HUES48 (cell line): Measurements from ENCODE around the gene METTL25B.
A peak's percentile ranks its signal among the peaks of the same experiment; 100 is the strongest.

ENCODE experiments used
- H3K27ac ChIP-seq: one replicate; pipeline ENCODE4 v1.7.0; 2013; ENCODE audit warnings: low read depth, low read length, inconsistent platforms
- H3K27me3 ChIP-seq: 2 replicates; pipeline ENCODE4 v1.6.1; 2013; ENCODE audit warnings: mild to moderate bottlenecking, low read length; ENCODE audit not compliant: control insufficient read depth, insufficient read depth
- H3K36me3 ChIP-seq: 2 replicates; pipeline ENCODE4 v1.6.1; 2013; ENCODE audit warnings: low read length; ENCODE audit not compliant: control insufficient read depth, insufficient read depth
- H3K4me1 ChIP-seq: 2 replicates; pipeline ENCODE4 v1.6.1; 2013; ENCODE audit warnings: mild to moderate bottlenecking, low read length; ENCODE audit not compliant: control insufficient read depth, insufficient read depth
- H3K4me3 ChIP-seq: 2 replicates; pipeline ENCODE4 v1.5.1; 2013; ENCODE audit warnings: mild to moderate bottlenecking, low read depth, low read length
- H3K9ac ChIP-seq: 2 replicates; pipeline ENCODE4 v1.6.1; 2013; ENCODE audit warnings: mild to moderate bottlenecking, low read depth, low read length, moderate library complexity
- H3K9me3 ChIP-seq: 2 replicates; pipeline ENCODE4 v1.6.1; 2013; ENCODE audit warnings: low read length; ENCODE audit not compliant: control insufficient read depth, insufficient read depth

METTL25B gene

DNA sequence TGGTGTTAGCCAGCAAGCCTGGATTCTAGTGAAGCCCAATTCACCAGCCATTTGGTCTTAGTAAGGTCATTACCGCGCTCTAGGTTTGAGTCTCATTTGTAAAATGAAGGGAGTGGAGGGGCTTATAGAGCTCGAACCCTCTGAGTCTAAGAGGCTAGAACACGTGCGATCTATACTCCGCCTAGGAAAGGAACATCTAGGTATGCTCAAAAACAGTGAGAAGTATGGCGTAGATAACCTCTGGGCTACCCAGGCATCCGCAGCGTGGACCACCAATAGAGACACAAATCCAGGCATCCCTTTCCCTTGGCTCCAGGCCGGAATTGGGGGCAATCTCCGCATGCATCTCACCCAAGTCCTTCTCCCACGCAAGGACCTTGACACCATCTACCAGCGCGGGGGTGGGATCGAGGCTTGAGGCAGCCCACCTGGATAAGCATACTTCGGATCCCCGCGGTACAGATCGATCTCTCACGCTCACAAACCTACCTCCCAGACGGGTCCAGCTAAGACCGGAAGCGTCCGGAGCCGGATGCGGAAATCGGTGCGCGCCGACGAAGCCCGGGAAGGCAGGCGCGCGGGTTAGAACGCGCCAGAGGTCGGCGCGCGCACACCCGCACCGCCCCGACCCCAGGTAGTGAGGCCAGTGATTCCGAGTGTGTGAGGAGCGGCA, at the start of gene METTL25B:
Gene METTL25B (plus strand): TSS at position 544 of the 673 bp plus-strand sequence. CDS start 636 bp downstream, outside the sequence.
- peaks cover 24% of the 10 kb centered on the region for H3K4me1 ChIP-seq
- peaks cover 31% of the 10 kb centered on the region for H3K36me3 ChIP-seq

DNA sequence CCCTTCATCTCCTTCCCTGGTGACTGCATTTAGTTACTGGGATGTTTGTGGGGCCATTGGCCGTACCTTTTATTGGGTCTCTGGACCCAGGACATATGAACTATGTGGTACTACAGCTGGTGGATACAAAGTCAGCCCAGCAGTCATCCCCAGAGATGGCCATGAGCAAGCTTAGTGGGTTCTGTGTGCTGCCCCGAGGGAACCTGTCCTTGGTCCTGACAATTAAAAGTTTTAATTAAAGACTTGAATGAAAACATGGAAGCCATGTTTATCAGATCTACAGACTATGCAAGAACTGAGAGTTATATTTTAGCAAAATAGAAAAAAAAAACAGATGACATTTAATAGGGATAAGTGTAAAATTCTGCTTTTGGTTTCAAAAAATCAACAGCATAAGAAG, 48.2 kb upstream of the METTL25B start:
- H3K27me3 ChIP-seq = peaks cover 4% of the 10 kb centered on the region; the same call in 1 of the 2 replicates
- 0 out of 2 replicates have a peak, but pooled peaks cover under 1% of the 10 kb centered on the region for H3K36me3 ChIP-seq
- H3K4me3 ChIP-seq = no peak overlapping the region
- peaks cover 27% of the 10 kb centered on the region for H3K4me1 ChIP-seq
- H3K27ac ChIP-seq = no peak overlapping the region
- no peak overlapping the region for H3K9ac ChIP-seq
- H3K9me3 ChIP-seq = no peaks in the 10 kb centered on the region

More for the DNA sequence above, at the start of gene METTL25B:
- Histone ChIP-seq H3K27ac (peak within 1 kb of the TSS; percentile 79), H3K9me3 (no peaks in the 10 kb centered on the region), H3K4me3 (peak within 1 kb of the TSS; percentile 92), H3K27me3 (no peaks in the 10 kb centered on the region), H3K9ac (peak within 1 kb of the TSS; percentile 80)

- Histone ChIP-seq H3K4me3 (no peak overlapping the region), H3K27me3 (no peaks in the 10 kb centered on the region), H3K9me3 (no peaks in the 10 kb centered on the region), H3K9ac (no peak overlapping the region), H3K27ac (no peak overlapping the region), H3K4me1 (peaks cover 15% of the 10 kb centered on the region), H3K36me3 (no peaks in the 10 kb centered on the region)
These were observed 46.9 kb upstream of the METTL25B start for GRCh38 chr1:156681196-156681960.

- H3K9ac ChIP-seq = no peak overlapping the region
- no peaks in the 10 kb centered on the region for H3K9me3 ChIP-seq
- no peaks in the 10 kb centered on the region for H3K36me3 ChIP-seq
- no peak overlapping the region for H3K27ac ChIP-seq
- no peaks in the 10 kb centered on the region for H3K27me3 ChIP-seq
- H3K4me1 ChIP-seq = peaks cover 15% of the 10 kb centered on the region
- H3K4me3 ChIP-seq = no peak overlapping the region
These were observed 45.9 kb upstream of the METTL25B start for GRCh38 chr1:156682166-156682890.

DNA sequence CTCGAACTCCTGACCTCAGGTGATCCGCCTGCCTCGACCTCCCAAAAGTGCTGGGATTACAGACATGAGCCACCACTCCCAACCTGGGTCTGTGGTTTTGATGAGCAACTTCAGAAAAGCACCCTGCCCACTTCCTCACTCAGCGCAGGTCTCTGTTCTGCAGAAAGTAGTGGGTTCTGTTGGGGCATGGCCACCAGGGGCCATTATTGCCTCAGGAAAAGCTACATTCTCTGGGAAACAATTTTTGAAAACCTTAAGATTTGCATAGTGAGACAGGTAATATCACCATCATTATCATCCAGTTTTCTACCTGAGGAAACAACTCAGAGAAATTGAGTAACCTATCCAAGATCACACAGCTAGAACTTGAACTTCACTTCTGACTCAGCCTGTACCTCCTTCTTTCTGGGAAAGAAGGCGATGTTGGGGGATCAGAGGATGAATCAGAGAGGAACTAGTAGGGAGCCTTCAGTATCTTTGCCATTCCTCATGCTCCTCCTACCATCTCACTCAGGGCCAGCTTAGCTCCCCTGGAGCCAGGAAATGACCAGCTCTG, 44.0 kb upstream of the METTL25B start:
- Histone ChIP-seq H3K9ac (no peak overlapping the region), H3K27ac (no peak overlapping the region), H3K36me3 (no peaks in the 10 kb centered on the region), H3K4me1 (peaks cover 12% of the 10 kb centered on the region), H3K9me3 (no peaks in the 10 kb centered on the region), H3K27me3 (no peaks in the 10 kb centered on the region), H3K4me3 (no peak overlapping the region)

DNA sequence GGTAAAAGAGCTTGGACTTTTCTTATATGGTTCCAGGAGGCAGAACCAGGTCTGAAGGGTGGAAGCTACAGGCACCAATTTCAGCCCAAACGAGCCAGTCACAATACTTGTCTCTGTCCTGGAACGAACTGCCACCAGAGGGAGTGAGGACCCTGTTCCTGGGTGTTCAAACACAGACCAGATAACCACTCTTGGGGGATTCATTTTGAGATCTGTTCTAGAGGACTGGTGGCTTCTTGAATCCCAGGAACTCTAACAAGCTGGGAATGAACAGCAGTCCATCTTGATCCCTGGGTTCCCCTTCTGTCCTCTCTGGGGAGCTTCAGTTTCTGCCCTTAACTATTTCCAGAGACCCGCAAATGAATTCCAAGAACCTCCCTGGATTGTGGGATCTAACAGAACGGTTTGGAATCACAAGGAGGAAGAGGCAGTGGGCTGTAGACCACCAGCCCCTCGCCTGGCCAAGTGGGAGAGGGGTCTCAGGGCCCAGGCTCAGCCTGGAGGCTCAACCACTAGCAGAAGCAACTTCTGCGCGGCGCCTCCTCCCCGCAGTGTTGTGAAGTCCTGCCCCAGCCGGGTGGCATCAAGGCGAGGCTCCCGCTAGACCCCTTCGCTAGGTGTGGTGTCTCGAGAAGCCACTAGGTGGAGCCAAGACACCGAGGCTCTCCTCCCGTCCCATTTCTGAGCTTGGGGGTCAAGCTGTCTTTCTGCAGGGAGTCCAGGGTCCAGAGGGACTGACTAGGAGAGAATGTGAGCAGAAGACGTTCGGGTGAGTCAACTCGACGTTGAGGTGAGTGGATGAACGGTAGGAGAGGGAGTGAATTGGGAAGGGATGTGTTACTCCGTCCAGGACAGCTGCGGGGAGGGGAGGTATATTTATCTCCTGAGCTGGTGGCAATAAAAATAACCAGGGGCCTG, 39.0 kb upstream of the METTL25B start:
- peak overlapping the region; percentile 54 for H3K4me3 ChIP-seq
- H3K36me3 ChIP-seq = no peaks in the 10 kb centered on the region
- H3K9me3 ChIP-seq = no peaks in the 10 kb centered on the region
- peaks cover 49% of the 10 kb centered on the region for H3K4me1 ChIP-seq
- no peak overlapping the region for H3K9ac ChIP-seq
- H3K27ac ChIP-seq = no peak overlapping the region
- H3K27me3 ChIP-seq = peaks cover 8% of the 10 kb centered on the region; the same call in 1 of the 2 replicates

DNA sequence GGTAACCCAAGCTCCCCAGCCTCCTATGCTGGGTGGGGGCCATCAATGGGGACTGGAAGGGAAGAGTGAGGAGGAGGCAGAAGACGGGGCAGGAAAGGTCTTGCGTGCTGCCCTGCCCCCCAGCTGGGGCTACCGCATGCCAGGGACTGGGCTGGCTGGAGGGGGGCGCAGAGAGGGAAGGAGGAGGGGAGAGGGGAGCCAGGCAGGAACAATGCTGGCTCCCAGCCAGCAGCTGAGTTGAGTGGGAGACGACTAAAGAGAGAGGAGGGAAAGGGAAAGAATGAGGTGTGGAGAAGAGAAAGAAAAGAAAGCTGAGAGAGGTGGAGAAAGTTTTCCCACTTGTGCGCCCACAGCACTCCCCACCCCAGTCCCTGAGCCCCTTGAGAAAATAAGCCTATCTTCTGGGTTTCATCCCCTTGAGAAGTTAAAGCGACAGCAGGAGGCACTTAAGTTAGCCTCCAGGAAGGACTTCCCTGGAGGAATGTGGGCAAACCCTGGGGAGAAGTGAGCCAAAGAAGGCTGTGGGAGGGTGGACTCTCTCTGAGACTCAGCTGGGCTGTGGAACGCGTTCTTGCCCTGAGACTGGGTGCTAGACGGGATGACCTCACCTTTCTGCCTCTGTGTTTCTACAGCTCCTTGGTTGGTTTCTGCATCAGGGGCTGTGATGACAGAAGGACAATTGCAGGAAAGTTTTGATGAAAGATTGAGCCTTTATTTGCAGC, 38.2 kb upstream of the METTL25B start:
- Histone ChIP-seq H3K9me3 (no peaks in the 10 kb centered on the region), H3K27me3 (peaks cover 8% of the 10 kb centered on the region; the same call in 1 of the 2 replicates), H3K27ac (no peak overlapping the region), H3K4me3 (peak overlapping the region; percentile 54), H3K36me3 (no peaks in the 10 kb centered on the region), H3K9ac (no peak overlapping the region), H3K4me1 (peaks cover 54% of the 10 kb centered on the region)

DNA sequence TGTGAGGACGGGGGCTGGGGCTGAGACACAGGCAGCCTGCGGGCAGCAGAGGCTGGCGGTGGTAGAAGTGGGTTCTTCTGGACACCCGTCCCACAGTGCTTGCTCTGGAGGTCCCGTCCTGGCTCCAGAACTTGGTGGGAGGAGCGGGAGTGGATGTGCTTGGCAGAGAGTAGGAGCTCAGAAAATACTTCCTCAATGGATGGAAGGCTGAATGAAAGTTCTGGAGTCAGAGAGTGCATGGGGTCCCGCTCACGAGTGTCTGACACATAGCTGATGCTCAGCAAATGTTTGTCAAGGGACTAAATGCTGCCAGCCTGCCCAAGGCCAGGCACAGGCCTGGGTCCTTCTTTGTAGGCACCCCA, 37.6 kb upstream of the METTL25B start:
- Histone ChIP-seq H3K4me1 (peaks cover 54% of the 10 kb centered on the region), H3K9me3 (no peaks in the 10 kb centered on the region), H3K27ac (no peak overlapping the region), H3K36me3 (no peaks in the 10 kb centered on the region), H3K9ac (no peak overlapping the region), H3K27me3 (peaks cover 8% of the 10 kb centered on the region; the same call in 1 of the 2 replicates), H3K4me3 (no peak overlapping the region)

GRCh38 chr1:156691191-156691590, 37.1 kb upstream of the METTL25B start:
- Histone ChIP-seq H3K9me3 (no peaks in the 10 kb centered on the region), H3K4me3 (no peak overlapping the region; the same call in 1 of the 2 replicates), H3K4me1 (peaks cover 54% of the 10 kb centered on the region), H3K27me3 (peaks cover 8% of the 10 kb centered on the region; the same call in 1 of the 2 replicates), H3K36me3 (no peaks in the 10 kb centered on the region), H3K27ac (peak overlapping the region; percentile 30), H3K9ac (no peak overlapping the region)
